Activated T-helper 1 cell treated with anti-CD3 and anti-CD28 coated beads, Interleukin-12 subunit alpha, Interleukin-12 subunit beta, Interleukin-2, Interleukin-4 antibody, amounts not matched to agents 30 ng/mL and 10 ng/mL and 1 ng/mL, durations not matched to agents 14 hours and 24 hours and 36 hours (primary cell): ENCODE measurements around the gene LPXN. TPM values are rescaled to one million over a fixed set of nuclear protein-coding genes. Genes with fewer than 3 reads are reported as not detected.

ENCODE experiments used
- DNase-seq: peaks from one replicate; pipeline ENCODE4 v3.0.0; 2021; ENCODE audit warnings: low spot score
- H3K27ac Mint-ChIP-seq: one replicate; pipeline ENCODE4 v1.8.0; 2021; ENCODE audit warnings: mild to moderate bottlenecking, mixed read lengths
- H3K27me3 Mint-ChIP-seq: one replicate; pipeline ENCODE4 v1.8.0; 2022; ENCODE audit warnings: mild to moderate bottlenecking, moderate library complexity, mixed read lengths; ENCODE audit not compliant: insufficient read depth
- H3K36me3 Mint-ChIP-seq: one replicate; pipeline ENCODE4 v1.8.0; 2021; ENCODE audit warnings: low read depth, mixed read lengths
- H3K4me1 Mint-ChIP-seq: one replicate; pipeline ENCODE4 v1.8.0; 2021; ENCODE audit warnings: low read depth, mixed read lengths
- H3K4me3 Mint-ChIP-seq: one replicate; pipeline ENCODE4 v1.8.0; 2021; ENCODE audit warnings: mild to moderate bottlenecking, moderate library complexity, mixed read lengths
- H3K9me3 Mint-ChIP-seq: one replicate; pipeline ENCODE4 v1.8.0; 2021; ENCODE audit warnings: mixed read lengths
- intact Hi-C: fragments of 100-400 bp; cut with micrococcal nuclease; formaldehyde crosslinking; loops from one replicate; pipeline ENCODE4 v1.15.1; 2024
- total RNA-seq: library from RNA; stranded (reverse); gene quantifications from 2 replicates; pipeline ENCODE4 v1.2.3, GENCODE V29; 2022

The LPXN gene
- total RNA-seq, 1 donor from 2014 or later = 70.4 TPM

DNA sequence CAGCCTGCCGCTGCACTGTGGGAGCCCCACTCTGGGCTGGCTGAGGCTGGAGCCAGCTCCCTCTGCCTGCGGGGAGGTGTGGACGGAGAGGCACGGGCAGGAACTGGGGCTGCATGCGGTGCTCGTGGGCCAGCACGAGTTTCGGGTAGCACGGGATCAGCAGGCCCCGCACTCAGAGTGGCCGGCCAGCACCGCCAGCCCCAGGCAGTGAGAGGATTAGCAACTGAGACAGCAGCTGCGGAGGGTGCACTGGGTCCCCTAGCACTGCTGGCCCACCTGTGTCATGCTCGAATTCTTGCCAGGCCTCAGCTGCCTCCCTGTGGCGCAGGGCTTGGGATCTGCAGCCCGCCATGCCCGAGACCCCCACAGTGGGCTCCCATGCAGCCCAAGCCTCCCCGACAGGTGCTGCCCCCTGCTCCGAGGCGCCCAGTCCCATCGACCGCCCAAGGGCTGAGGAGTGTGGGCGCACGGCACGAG, 43.8 kb downstream of the LPXN start:
- no peak overlapping the region for H3K4me3 Mint-ChIP-seq

DNA sequence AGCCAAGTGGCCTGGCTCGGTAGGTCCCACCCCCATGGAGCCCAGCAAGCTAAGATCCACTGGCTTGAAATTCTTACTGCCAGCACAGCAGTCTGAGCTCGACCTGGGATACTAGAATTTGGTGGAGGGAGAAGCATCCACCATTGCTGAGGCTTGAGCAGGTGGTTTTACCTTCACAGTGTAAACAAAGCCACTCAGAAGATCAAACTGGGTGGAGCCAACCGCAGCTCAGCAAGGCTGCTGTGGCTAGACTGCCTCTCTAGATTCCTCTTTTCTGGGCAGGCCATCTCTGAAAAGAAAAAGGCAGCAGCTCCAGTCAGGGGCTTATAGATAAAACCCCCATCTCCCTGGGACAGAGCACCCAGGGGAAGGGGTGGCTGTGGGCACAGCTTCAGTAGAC, 45.4 kb downstream of the LPXN start:
- Mint-ChIP-seq H3K27ac (no peak overlapping the region), H3K27me3 (no peaks in the 10 kb centered on the region), H3K4me3 (no peak overlapping the region), H3K4me1 (peaks cover 47% of the 10 kb centered on the region), H3K36me3 (peaks cover 49% of the 10 kb centered on the region), H3K9me3 (no peaks in the 10 kb centered on the region)
- DNase-seq = peak; percentile 29
- intact Hi-C loops = no loop called here

More for the DNA sequence above, 43.8 kb downstream of the LPXN start:
- Mint-ChIP-seq H3K36me3 (peaks cover 56% of the 10 kb centered on the region), H3K4me1 (peaks cover 38% of the 10 kb centered on the region), H3K27ac (no peak overlapping the region), H3K27me3 (no peaks in the 10 kb centered on the region), H3K9me3 (no peaks in the 10 kb centered on the region)
- DNase-seq = no peak
- intact Hi-C loops = no loop called here

- intact Hi-C loops = loop anchor here (1.0 to 10.0 kb wide), 2 partner anchors 41 to 1103 kb away; partner anchors contain the start of gene SLC43A3
- Mint-ChIP-seq H3K27ac (no peak overlapping the region), H3K9me3 (no peaks in the 10 kb centered on the region), H3K4me1 (peaks cover 51% of the 10 kb centered on the region), H3K4me3 (no peak overlapping the region), H3K36me3 (peaks cover 33% of the 10 kb centered on the region), H3K27me3 (no peaks in the 10 kb centered on the region)
- no peak for DNase-seq
These were observed 48.2 kb downstream of the LPXN start for GRCh38 chr11:58527429-58527828.

DNA sequence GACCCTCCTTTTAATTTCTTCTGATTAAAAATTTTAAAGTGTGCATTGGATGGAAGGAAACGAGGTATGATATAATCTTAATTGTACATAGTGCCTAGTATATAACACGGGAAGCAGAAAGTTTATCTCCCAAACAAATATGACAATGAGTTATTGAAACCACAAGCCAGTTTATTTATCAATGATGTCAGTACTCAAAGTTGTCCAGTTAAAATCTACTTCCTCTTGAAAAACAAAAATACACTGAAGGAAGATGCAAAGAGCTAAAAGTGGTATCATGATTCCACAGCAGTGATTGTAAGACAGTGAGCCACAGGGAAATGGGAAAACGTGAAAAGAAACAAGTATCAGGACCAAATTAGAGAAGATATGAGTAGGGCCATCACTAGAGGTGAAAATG, 48.9 kb downstream of the LPXN start:
- Mint-ChIP-seq H3K27me3 (no peaks in the 10 kb centered on the region), H3K4me1 (peaks cover 51% of the 10 kb centered on the region), H3K27ac (peak overlapping the region; percentile 0), H3K36me3 (peaks cover 33% of the 10 kb centered on the region), H3K9me3 (no peaks in the 10 kb centered on the region), H3K4me3 (no peak overlapping the region)
- intact Hi-C loops = loop anchor here (1.0 to 10.0 kb wide), 2 partner anchors 42 to 1102 kb away; partner anchors contain the start of gene SLC43A3
- DNase-seq = no peak

DNA sequence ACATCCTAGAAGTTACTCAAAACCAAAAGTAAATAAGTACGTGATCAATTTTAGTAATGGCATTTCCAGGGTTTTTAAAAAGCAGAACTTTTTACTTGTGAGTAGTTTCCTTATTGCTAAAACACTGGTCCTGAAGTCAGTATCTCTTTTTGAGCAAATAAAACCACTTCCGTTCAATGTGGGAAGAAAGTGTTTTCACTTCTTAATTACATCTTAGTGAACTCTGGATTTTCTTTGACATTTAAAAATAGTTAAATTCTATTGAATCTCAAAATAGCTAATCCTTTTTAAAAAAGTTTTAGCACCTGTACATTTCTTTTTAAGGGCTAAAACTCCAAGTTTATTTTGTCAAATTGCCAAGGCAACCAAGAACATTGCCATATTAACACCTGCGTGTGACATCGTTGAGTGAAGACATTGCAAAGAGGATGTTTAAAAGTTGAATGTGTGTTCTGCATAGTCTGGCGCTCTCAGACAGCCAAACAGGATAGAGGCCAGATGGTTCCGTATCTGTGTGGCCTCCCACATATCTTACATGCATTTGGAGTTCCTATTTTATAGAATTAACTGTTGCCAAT, 50.5 kb downstream of the LPXN start:
- no peaks in the 10 kb centered on the region for H3K27me3 Mint-ChIP-seq
- intact Hi-C loops = loop anchor here (1.0 to 10.0 kb wide), 8 partner anchors 48 to 1190 kb away; partner anchors contain the start of genes MED19, SLC43A3, SSRP1 and TMX2
- peaks cover 24% of the 10 kb centered on the region for H3K36me3 Mint-ChIP-seq
- H3K4me1 Mint-ChIP-seq = peaks cover 37% of the 10 kb centered on the region
- H3K27ac Mint-ChIP-seq = peak overlapping the region; percentile 77
- peak overlapping the region; percentile 74 for H3K4me3 Mint-ChIP-seq
- no peaks in the 10 kb centered on the region for H3K9me3 Mint-ChIP-seq
- peak; percentile 26 for DNase-seq

DNA sequence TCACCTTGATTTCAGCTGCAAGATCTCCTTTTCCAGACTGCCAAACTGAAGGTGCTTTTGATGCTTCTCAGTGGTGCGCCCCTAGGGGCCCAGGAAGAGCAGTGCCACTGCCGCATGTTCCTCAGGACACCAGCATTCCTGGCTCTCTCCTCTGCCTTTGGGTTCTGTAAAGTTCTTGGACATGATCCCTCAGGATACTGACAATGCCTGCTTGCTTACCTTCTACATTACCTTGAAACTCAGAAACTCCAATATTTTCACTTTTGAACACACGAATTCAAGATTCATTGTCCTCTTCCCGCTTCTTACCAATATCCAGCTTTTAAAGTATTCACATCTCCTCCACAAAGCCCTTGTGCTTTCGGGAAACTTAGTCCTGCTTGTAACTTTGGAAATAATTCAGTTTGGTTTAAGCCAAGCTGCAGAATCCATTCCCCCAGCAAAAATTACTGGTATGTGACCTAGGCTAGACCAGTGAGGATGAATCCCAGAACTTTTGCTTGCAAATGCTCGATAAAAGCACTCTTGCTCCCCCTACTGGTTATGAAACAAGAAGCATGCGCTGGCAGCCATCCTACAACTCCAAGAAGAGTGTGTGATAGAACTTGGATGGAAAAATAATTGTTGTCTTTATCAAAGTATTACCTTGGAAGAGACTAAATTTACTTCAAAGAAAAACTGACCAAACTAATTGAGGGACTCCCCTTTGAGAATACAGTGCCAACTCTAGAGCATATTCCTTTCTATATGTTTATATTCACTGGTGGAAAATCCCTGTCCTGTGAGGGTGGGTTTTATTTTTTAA, 51.2 kb downstream of the LPXN start:
- H3K9me3 Mint-ChIP-seq = no peaks in the 10 kb centered on the region
- H3K27me3 Mint-ChIP-seq = no peaks in the 10 kb centered on the region
- peaks cover 36% of the 10 kb centered on the region for H3K4me1 Mint-ChIP-seq
- intact Hi-C loops = loop anchor here (1.0 to 10.0 kb wide), 10 partner anchors 49 to 1189 kb away; partner anchors contain the start of genes MED19, SELENOH, SLC43A3 and SSRP1
- H3K36me3 Mint-ChIP-seq = peaks cover 23% of the 10 kb centered on the region
- H3K4me3 Mint-ChIP-seq = peak overlapping the region; percentile 74
- no peak for DNase-seq
- H3K27ac Mint-ChIP-seq = peak overlapping the region; percentile 77

DNA sequence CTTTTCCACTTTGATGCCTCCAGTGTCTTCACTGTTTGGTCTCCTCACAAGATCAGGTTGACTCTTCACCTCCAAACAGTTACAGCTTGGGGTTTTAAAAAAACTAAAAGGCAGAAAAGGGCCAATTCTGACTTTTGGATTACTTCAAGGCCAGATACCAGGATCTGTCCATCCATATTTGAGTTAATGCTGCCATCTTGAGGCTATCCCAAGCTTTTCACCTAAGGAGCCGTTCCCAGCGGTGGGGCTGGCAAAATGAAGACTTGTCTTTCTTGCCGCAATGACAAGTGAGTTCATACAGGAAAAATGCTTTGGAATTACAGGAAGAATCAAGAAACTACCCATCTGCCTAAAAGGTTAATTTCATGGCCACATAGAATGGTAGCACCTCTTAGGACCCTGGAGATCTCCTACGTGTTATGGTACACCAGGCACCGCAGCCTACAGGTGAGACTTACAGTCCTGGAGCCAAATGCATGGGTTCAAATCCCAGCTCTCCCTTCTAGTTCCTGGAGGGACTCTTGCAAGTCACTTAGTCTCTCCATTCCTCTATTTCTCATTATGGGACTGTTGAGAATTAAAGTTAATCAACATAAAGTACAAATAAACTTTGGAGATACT, 61.8 kb downstream of the LPXN start:
- no peak for DNase-seq
- Mint-ChIP-seq H3K4me3 (no peak overlapping the region), H3K27me3 (no peaks in the 10 kb centered on the region), H3K9me3 (no peaks in the 10 kb centered on the region), H3K27ac (no peak overlapping the region), H3K36me3 (no peaks in the 10 kb centered on the region), H3K4me1 (no peaks in the 10 kb centered on the region)
- intact Hi-C loops = no loop called here

DNA sequence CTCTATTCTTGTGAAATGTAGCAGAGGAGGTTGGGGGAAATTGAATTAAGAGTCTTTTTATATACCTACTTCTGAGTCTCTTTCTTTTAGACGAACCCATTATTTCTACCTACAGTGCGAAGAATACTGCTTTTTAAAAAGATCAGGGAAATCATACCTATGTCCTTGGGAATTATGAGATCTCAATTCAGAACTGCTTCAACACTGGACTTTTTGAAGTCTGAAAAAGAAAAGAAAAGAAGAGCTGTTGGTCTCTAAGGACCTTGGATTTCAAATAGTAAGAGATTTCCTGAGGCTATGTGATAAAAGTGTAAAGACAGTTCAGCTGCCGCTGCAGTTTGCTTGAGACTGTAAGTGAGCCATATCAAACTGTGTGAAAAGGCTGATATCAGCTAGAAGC, 64.0 kb downstream of the LPXN start:
- H3K4me1 Mint-ChIP-seq = no peaks in the 10 kb centered on the region
- no peaks in the 10 kb centered on the region for H3K27me3 Mint-ChIP-seq
- no peaks in the 10 kb centered on the region for H3K36me3 Mint-ChIP-seq
- no peak for DNase-seq
- no peaks in the 10 kb centered on the region for H3K9me3 Mint-ChIP-seq
- H3K27ac Mint-ChIP-seq = no peak overlapping the region
- intact Hi-C loops = no loop called here
- no peak overlapping the region for H3K4me3 Mint-ChIP-seq

GRCh38 chr11:58509748-58510147, 65.9 kb downstream of the LPXN start:
- H3K4me3 Mint-ChIP-seq = no peak overlapping the region
- intact Hi-C loops = no loop called here

GRCh38 chr11:58508814-58509213, 66.8 kb downstream of the LPXN start:
- Mint-ChIP-seq H3K27ac (no peak overlapping the region), H3K27me3 (no peaks in the 10 kb centered on the region), H3K9me3 (no peaks in the 10 kb centered on the region), H3K4me1 (peaks cover 5% of the 10 kb centered on the region), H3K4me3 (no peak overlapping the region), H3K36me3 (no peaks in the 10 kb centered on the region)
- intact Hi-C loops = no loop called here
- DNase-seq = no peak

More at GRCh38 chr11:58509748-58510147, 65.9 kb downstream of the LPXN start:
- Mint-ChIP-seq H3K27me3 (no peaks in the 10 kb centered on the region), H3K36me3 (no peaks in the 10 kb centered on the region), H3K9me3 (no peaks in the 10 kb centered on the region), H3K27ac (no peak overlapping the region), H3K4me1 (peaks cover 5% of the 10 kb centered on the region)
- DNase-seq = no peak

GRCh38 chr11:58508005-58508404, 67.7 kb downstream of the LPXN start, which contains the start of gene OR5B21:
OR5B21 (minus strand) TSS chr11:58508105; CDS start chr11:58508105, 0 bp downstream.
- Mint-ChIP-seq H3K27ac (no peak within 1 kb of the TSS), H3K4me1 (peaks cover 5% of the 10 kb centered on the region), H3K9me3 (no peaks in the 10 kb centered on the region), H3K36me3 (no peaks in the 10 kb centered on the region), H3K4me3 (no peak within 1 kb of the TSS), H3K27me3 (no peaks in the 10 kb centered on the region)
- DNase-seq = no peak
- intact Hi-C loops = no loop called here

DNA sequence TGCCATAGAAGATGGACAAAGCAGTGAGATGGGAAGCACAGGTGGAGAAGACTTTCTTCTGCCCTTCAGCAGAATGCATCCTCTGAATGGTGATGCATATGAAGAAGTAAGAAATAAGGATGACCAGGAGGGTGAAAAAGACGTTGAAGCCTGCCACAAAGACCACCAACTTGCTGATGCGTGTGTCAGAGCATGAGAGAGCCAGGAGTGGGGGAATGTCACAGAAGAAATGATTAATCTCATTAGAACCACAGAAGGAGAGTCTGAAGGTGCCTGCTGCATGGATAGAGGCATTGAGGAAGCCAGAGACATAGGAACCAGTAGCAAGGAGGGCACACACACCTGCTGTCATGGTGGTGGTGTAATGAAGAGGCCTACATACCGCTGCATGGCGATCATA, 68.3 kb downstream of the LPXN start:
- H3K27ac Mint-ChIP-seq = no peak overlapping the region
- no peak overlapping the region for H3K4me3 Mint-ChIP-seq
- H3K9me3 Mint-ChIP-seq = no peaks in the 10 kb centered on the region
- peaks cover 5% of the 10 kb centered on the region for H3K4me1 Mint-ChIP-seq
- no peaks in the 10 kb centered on the region for H3K27me3 Mint-ChIP-seq
- no peak for DNase-seq
- H3K36me3 Mint-ChIP-seq = no peaks in the 10 kb centered on the region
- intact Hi-C loops = no loop called here

GRCh38 chr11:58506935-58507334, 68.7 kb downstream of the LPXN start:
- H3K27me3 Mint-ChIP-seq = no peaks in the 10 kb centered on the region
- H3K9me3 Mint-ChIP-seq = no peaks in the 10 kb centered on the region
- H3K4me3 Mint-ChIP-seq = no peak overlapping the region
- DNase-seq = no peak
- intact Hi-C loops = no loop called here
- H3K36me3 Mint-ChIP-seq = no peaks in the 10 kb centered on the region
- H3K27ac Mint-ChIP-seq = no peak overlapping the region
- peaks cover 5% of the 10 kb centered on the region for H3K4me1 Mint-ChIP-seq
